Upper lobe of left lung (tissue), 6 donors: ENCODE measurements around the gene RCOR2. TPM values are rescaled to one million over a fixed set of nuclear protein-coding genes. Genes with fewer than 3 reads are reported as not detected.

Experiments used
- ATAC-seq, 2 donors: fragments of 200-7000 bp; cut with Tn5 transposase; one replicate each; pipeline ENCODE4 v1.9.1; 2022; ENCODE audit warnings: mild to moderate bottlenecking in 2 of 2, moderate library complexity in 2 of 2; ENCODE audit not compliant: low FRiP score in 2 of 2
- DNase-seq, 2 donors: peaks; one replicate each; pipeline ENCODE4 v3.0.0-alpha.2; 2019 to 2020
- H3K27ac ChIP-seq, 4 donors: fragments of 200-600 bp; sonication (generic); one replicate each; pipeline ENCODE4 v1.5.1; 2016 to 2019
- H3K27me3 ChIP-seq, 4 donors: fragments of 200-600 bp; sonication (generic); one replicate each; pipeline ENCODE4 v1.5.1; 2017 to 2019
- H3K36me3 ChIP-seq, 4 donors: fragments of 200-600 bp; sonication (generic); one replicate each; pipeline ENCODE4 v1.5.1; 2016 to 2019
- H3K4me1 ChIP-seq, 4 donors: fragments of 200-600 bp; sonication (generic); one replicate each; pipeline ENCODE4 v1.5.1; 2018 to 2019
- H3K4me3 ChIP-seq, 4 donors: fragments of 200-600 bp; sonication (generic); one replicate each; pipeline ENCODE4 v1.5.1; 2017 to 2019; ENCODE audit warnings: mild to moderate bottlenecking in 2 of 4, moderate library complexity in 1 of 4
- H3K9me3 ChIP-seq, 4 donors: fragments of 200-600 bp; sonication (generic); one replicate each; pipeline ENCODE4 v1.5.1; 2018 to 2019
- CTCF ChIP-seq, 6 experiments: fragments of 450-650 bp in 4 of 6; fragments of 200-600 bp in 2 of 6; sonication (generic) in 2 of 6; IDR thresholded peaks; one replicate each; pipeline ENCODE4 v1.5.1; 2016 to 2019; ENCODE audit warnings: antibody characterized with exemption in 6 of 6
- EP300 ChIP-seq, 4 donors: sonication (generic); formaldehyde crosslinking; IDR thresholded peaks; one replicate each; pipeline ENCODE4 v1.5.1; 2017; ENCODE audit warnings: antibody characterized with exemption in 4 of 4, control low read depth in 2 of 4
- POLR2A ChIP-seq, 4 donors: fragments of 450-650 bp; IDR thresholded peaks; one replicate each; pipeline ENCODE4 v1.5.1; 2016 to 2017; ENCODE audit warnings: antibody characterized with exemption in 4 of 4, mild to moderate bottlenecking in 2 of 4
- POLR2AphosphoS5 ChIP-seq, 2 donors: sonication (generic); formaldehyde crosslinking; IDR thresholded peaks; one replicate each; pipeline ENCODE4 v1.5.1; 2017; ENCODE audit warnings: antibody characterized with exemption in 2 of 2
- WGBS, 2 donors: methylation state at CpG; one replicate each; pipeline ENCODE4 v1.1.5; 2017 to 2018; 5-methylcytosine and 5-hydroxymethylcytosine counted together
- total RNA-seq, 6 donors: library from RNA; depleted of rRNA in 4 of 6; stranded (reverse); fragments of >200 nt in 4 of 6; gene quantifications; one replicate each; pipeline versions ENCODE4 v1.1.0 to v1.2.1, GENCODE V29; 2016 to 2021
- donor health status: DM: no; HTN: no; CAD: no; lungs with moderate emphysema.
- donor health status: DM: no; HTN: yes; CAD: no; lungs with severe emphysema.

RCOR2 gene
- total RNA-seq, 6 donors from 2014 or later = 0.14 to 0.40 TPM; not detected in 4

- Histone ChIP-seq H3K9me3 (no peaks in the 10 kb centered on the region), H3K4me1 (peaks cover 0 to 7% (median 3%) of the 10 kb centered on the region in 4 donors), H3K36me3 (peaks cover 43 to 91% (median 80%) of the 10 kb centered on the region in 4 donors), H3K27ac (no peak overlapping the region), H3K4me3 (no peak overlapping the region), H3K27me3 (no peaks in the 10 kb centered on the region)
- WGBS, 2 donors = 59 to 64% methylated on average over 4 to 6 of the region's 6 CpGs
- TF ChIP-seq EP300 (IDR thresholded peaks at IDR 0.05) (no peak), POLR2AphosphoS5 (IDR thresholded peaks at IDR 0.05) (no peak), CTCF (IDR thresholded peaks at IDR 0.05) (no peak), POLR2A (IDR thresholded peaks at IDR 0.05) (no peak)
- no peak for DNase-seq
- ATAC-seq = no peak
These were observed 9.9 kb downstream of the RCOR2 start for GRCh38 chr11:63907063-63907462.

GRCh38 chr11:63906585-63906984 lies 10.4 kb downstream of the RCOR2 start:
- TF ChIP-seq POLR2AphosphoS5 (IDR thresholded peaks at IDR 0.05) (no peak), CTCF (IDR thresholded peaks at IDR 0.05) (peak in 1 of 6 experiments; percentile 18), EP300 (IDR thresholded peaks at IDR 0.05) (no peak), POLR2A (IDR thresholded peaks at IDR 0.05) (no peak)
- DNase-seq (no peak), ATAC-seq (no peak)
- Histone ChIP-seq H3K4me1 (peaks cover 0 to 7% (median 3%) of the 10 kb centered on the region in 4 donors), H3K36me3 (peaks cover 46 to 95% (median 83%) of the 10 kb centered on the region in 4 donors), H3K9me3 (no peaks in the 10 kb centered on the region), H3K27ac (no peak overlapping the region), H3K27me3 (no peaks in the 10 kb centered on the region), H3K4me3 (no peak overlapping the region)
- 80 to 96% methylated on average over 5 to 7 of the region's 7 CpGs for WGBS, 2 donors

- no peak for ATAC-seq
- H3K36me3 ChIP-seq = peaks cover 46 to 99% (median 86%) of the 10 kb centered on the region in 4 donors
- 87 to 93% methylated on average over 4 of the region's 4 CpGs for WGBS, 2 donors
These were observed 10.9 kb downstream of the RCOR2 start for GRCh38 chr11:63906087-63906486.

GRCh38 chr11:63905179-63905578 lies 11.8 kb downstream of the RCOR2 start:
- DNase-seq = no peak
- Histone ChIP-seq H3K4me3 (no peak overlapping the region), H3K36me3 (peaks cover 54 to 99% (median 93%) of the 10 kb centered on the region in 4 donors), H3K27me3 (no peaks in the 10 kb centered on the region), H3K9me3 (no peaks in the 10 kb centered on the region), H3K4me1 (peaks cover 0 to 7% (median 3%) of the 10 kb centered on the region in 4 donors), H3K27ac (no peak overlapping the region)
- TF ChIP-seq POLR2AphosphoS5 (IDR thresholded peaks at IDR 0.05) = no peak
- TF ChIP-seq EP300 (IDR thresholded peaks at IDR 0.05) = no peak
- no peak for TF ChIP-seq POLR2A (IDR thresholded peaks at IDR 0.05)
- no peak for TF ChIP-seq CTCF (IDR thresholded peaks at IDR 0.05)
- no peak for ATAC-seq
- 71 to 92% methylated on average over 6 of the region's 6 CpGs for WGBS, 2 donors

More at GRCh38 chr11:63906087-63906486, 10.9 kb downstream of the RCOR2 start:
- H3K27me3 ChIP-seq = no peaks in the 10 kb centered on the region
- peaks cover 0 to 7% (median 3%) of the 10 kb centered on the region in 4 donors for H3K4me1 ChIP-seq
- DNase-seq = no peak
- no peak overlapping the region for H3K4me3 ChIP-seq
- H3K27ac ChIP-seq = no peak overlapping the region
- H3K9me3 ChIP-seq = no peaks in the 10 kb centered on the region
- TF ChIP-seq EP300 (IDR thresholded peaks at IDR 0.05) = no peak
- TF ChIP-seq POLR2A (IDR thresholded peaks at IDR 0.05) = no peak

GRCh38 chr11:63904743-63905142 lies 12.2 kb downstream of the RCOR2 start:
- H3K4me3 ChIP-seq = no peak overlapping the region
- no peak overlapping the region for H3K27ac ChIP-seq
- peaks cover 0 to 7% (median 3%) of the 10 kb centered on the region in 4 donors for H3K4me1 ChIP-seq
- TF ChIP-seq POLR2A (IDR thresholded peaks at IDR 0.05) = no peak
- TF ChIP-seq CTCF (IDR thresholded peaks at IDR 0.05) = no peak
- TF ChIP-seq EP300 (IDR thresholded peaks at IDR 0.05) = no peak
- 96 to 97% methylated on average over 10 to 12 of the region's 13 CpGs for whole genome bisulfite sequencing, 2 donors
- H3K27me3 ChIP-seq = no peaks in the 10 kb centered on the region
- no peaks in the 10 kb centered on the region for H3K9me3 ChIP-seq
- peaks cover 55 to 99% (median 93%) of the 10 kb centered on the region in 4 donors for H3K36me3 ChIP-seq
- DNase-seq (no peak), ATAC-seq (no peak)
